WTC11 (cell line): ENCODE data around the gene CRCP. TPM values are rescaled to one million over a fixed set of nuclear protein-coding genes. Genes with fewer than 3 reads are reported as not detected.

Experiments used
- ATAC-seq: fragments of 200-7000 bp; cut with Tn5 transposase; 2 replicates; pipeline ENCODE4 v1.10.0; 2021; ENCODE audit warnings: mild to moderate bottlenecking, moderate library complexity
- CTCF ChIA-PET: fragments of 300-600 bp; sonication (Branson Sonifier 250); formaldehyde crosslinking; loops from one replicate; lab custom pipeline; 2021; ENCODE audit warnings: antibody characterized with exemption; lab: Charles Lee
- POLR2A ChIA-PET: fragments of 350-600 bp; sonication (Branson Sonifier 250); formaldehyde crosslinking; loops from one replicate; lab custom pipeline; 2021; ENCODE audit warnings: antibody characterized with exemption; lab: Charles Lee
- DNase-seq: peaks from one replicate; pipeline ENCODE4 v3.0.0; 2021; ENCODE audit warnings: low spot score
- H3K27ac Mint-ChIP-seq: 2 replicates; pipeline ENCODE4 v1.8.0; 2021; ENCODE audit warnings: mixed read lengths
- H3K27me3 Mint-ChIP-seq: 2 replicates; pipeline ENCODE4 v1.8.0; 2021; ENCODE audit warnings: low read depth, mild to moderate bottlenecking, moderate library complexity, mixed read lengths
- H3K36me3 Mint-ChIP-seq: 2 replicates; pipeline ENCODE4 v1.8.0; 2021; ENCODE audit warnings: mixed read lengths
- H3K4me1 Mint-ChIP-seq: 2 replicates; pipeline ENCODE4 v1.8.0; 2022; ENCODE audit warnings: mixed read lengths
- H3K4me3 Mint-ChIP-seq: 2 replicates; pipeline ENCODE4 v1.8.0; 2021; ENCODE audit warnings: mild to moderate bottlenecking, moderate library complexity, mixed read lengths
- H3K9me3 Mint-ChIP-seq: 2 replicates; pipeline ENCODE4 v1.8.0; 2021; ENCODE audit warnings: mixed read lengths
- CBFB ChIP-seq: sonication (generic); formaldehyde crosslinking; IDR thresholded peaks from 2 replicates; pipeline ENCODE4 v1.8.1; 2022; ENCODE audit warnings: mild to moderate bottlenecking, low read depth, missing genetic modification reagents
- E2F1 ChIP-seq: sonication (generic); formaldehyde crosslinking; IDR thresholded peaks from 2 replicates; pipeline ENCODE4 v1.8.0; 2022; ENCODE audit warnings: mild to moderate bottlenecking, missing genetic modification reagents
- FOXJ3 ChIP-seq: sonication (generic); formaldehyde crosslinking; IDR thresholded peaks from 2 replicates; pipeline ENCODE4 v1.9.0; 2021; ENCODE audit warnings: missing genetic modification reagents, mild to moderate bottlenecking, borderline replicate concordance
- FOXK1 ChIP-seq: sonication (generic); formaldehyde crosslinking; IDR thresholded peaks from 2 replicates; pipeline ENCODE4 v1.8.0; 2022; ENCODE audit warnings: mild to moderate bottlenecking, moderate library complexity, missing genetic modification reagents
- FOXP4 ChIP-seq: sonication (generic); formaldehyde crosslinking; IDR thresholded peaks from 2 replicates; pipeline ENCODE4 v1.8.0; 2022; ENCODE audit warnings: mild to moderate bottlenecking, missing genetic modification reagents
- HMGA2 ChIP-seq: fragments of 250-450 bp; sonication (Bioruptor Pico); IDR thresholded peaks from 2 replicates; pipeline ENCODE4 v1.4.0; 2021; ENCODE audit warnings: mild to moderate bottlenecking, moderate library complexity
- HMGXB4 ChIP-seq: sonication (generic); formaldehyde crosslinking; IDR thresholded peaks from 2 replicates; pipeline ENCODE4 v1.8.1; 2023; ENCODE audit warnings: mild to moderate bottlenecking, moderate library complexity, missing genetic modification reagents
- MYBL2 ChIP-seq: sonication (generic); formaldehyde crosslinking; IDR thresholded peaks from 2 replicates; pipeline ENCODE4 v1.8.1; 2023; ENCODE audit warnings: mild to moderate bottlenecking, moderate library complexity, missing genetic modification reagents
- NFE2L1 ChIP-seq: sonication (generic); formaldehyde crosslinking; IDR thresholded peaks from 2 replicates; pipeline ENCODE4 v1.8.1; 2023; ENCODE audit warnings: missing genetic modification reagents
- NR2C2 ChIP-seq: sonication (generic); formaldehyde crosslinking; IDR thresholded peaks from 2 replicates; pipeline ENCODE4 v1.8.0; 2022; ENCODE audit warnings: mild to moderate bottlenecking, missing genetic modification reagents
- RORB ChIP-seq: fragments of 250-450 bp; sonication (Bioruptor Pico); IDR thresholded peaks from 2 replicates; pipeline ENCODE4 v1.9.0; 2021; ENCODE audit warnings: mild to moderate bottlenecking
- SMAD4 ChIP-seq: sonication (generic); formaldehyde crosslinking; IDR thresholded peaks from 2 replicates; pipeline ENCODE4 v1.8.0; 2022; ENCODE audit warnings: mild to moderate bottlenecking, missing genetic modification reagents
- USF1 ChIP-seq: sonication (generic); formaldehyde crosslinking; IDR thresholded peaks from 2 replicates; pipeline ENCODE4 v1.8.0; 2022; ENCODE audit warnings: mild to moderate bottlenecking, missing genetic modification reagents
- USF2 ChIP-seq: sonication (generic); formaldehyde crosslinking; IDR thresholded peaks from 2 replicates; pipeline ENCODE4 v1.8.1; 2023; ENCODE audit warnings: mild to moderate bottlenecking, missing genetic modification reagents, moderate library complexity
- ZNF121 ChIP-seq: sonication (generic); formaldehyde crosslinking; IDR thresholded peaks from 2 replicates; pipeline ENCODE4 v1.8.0; 2023; ENCODE audit warnings: missing genetic modification reagents
- ZNF219 ChIP-seq: sonication (generic); formaldehyde crosslinking; IDR thresholded peaks from 2 replicates; pipeline ENCODE4 v1.8.0; 2023; ENCODE audit warnings: missing genetic modification reagents, mild to moderate bottlenecking, borderline replicate concordance
- ZNF425 ChIP-seq: fragments of 250-450 bp; sonication (Bioruptor Pico); conservative IDR thresholded peaks from 2 replicates; pipeline ENCODE4 v1.9.0; 2021; ENCODE audit warnings: mild to moderate bottlenecking
- ZNF512 ChIP-seq: sonication (generic); formaldehyde crosslinking; IDR thresholded peaks from 2 replicates; pipeline ENCODE4 v1.8.1; 2022; ENCODE audit warnings: missing genetic modification reagents, borderline replicate concordance
- total RNA-seq: library from RNA; stranded (reverse); gene quantifications from 3 replicates; pipeline ENCODE4 v1.2.3, GENCODE V29; 2021

The CRCP gene
- total RNA-seq, 1 experiment from 2014 or later, result 23.3 TPM

- no peak for TF ChIP-seq ZNF425
Observed at GRCh38 chr7:66176914-66177313, 62.3 kb downstream of the CRCP start (continued).

- Mint-ChIP-seq H3K27me3 (no peaks in the 10 kb centered on the region; the same call in 1 of the 2 replicates), H3K9me3 (peaks cover 5% of the 10 kb centered on the region), H3K4me3 (no peak overlapping the region), H3K36me3 (no peaks in the 10 kb centered on the region), H3K27ac (no peak overlapping the region), H3K4me1 (peaks cover 4% of the 10 kb centered on the region; the same call in 1 of the 2 replicates)
- no peak for DNase-seq
- ChIA-PET POLR2A (no interaction called here), CTCF (no interaction called here)
- no peak for ATAC-seq
- TF ChIP-seq ZNF121 (CRISPR knock-in tag), result no peak
- TF ChIP-seq USF1 (CRISPR knock-in tag), result peak; percentile 31; the same call in 1 of the 2 replicates
- no peak for TF ChIP-seq HMGXB4 (CRISPR knock-in tag)
- no peak for TF ChIP-seq FOXP4 (CRISPR knock-in tag)
- TF ChIP-seq ZNF512 (CRISPR knock-in tag), result no peak
- TF ChIP-seq HMGA2 (CRISPR knock-in tag), result no peak
- no peak for TF ChIP-seq FOXJ3 (CRISPR knock-in tag)
- no peak for TF ChIP-seq SMAD4 (CRISPR knock-in tag)
- no peak for TF ChIP-seq NFE2L1 (CRISPR knock-in tag)
- TF ChIP-seq E2F1 (CRISPR knock-in tag), result no peak
- peak; percentile 64 for TF ChIP-seq USF2
- TF ChIP-seq RORB (CRISPR knock-in tag), result no peak
- no peak for TF ChIP-seq MYBL2 (CRISPR knock-in tag)
- TF ChIP-seq FOXK1 (CRISPR knock-in tag), result no peak
- no peak for TF ChIP-seq NR2C2 (CRISPR knock-in tag)
- no peak for TF ChIP-seq ZNF219
- no peak for TF ChIP-seq CBFB (CRISPR knock-in tag)
Observed at GRCh38 chr7:66178258-66178657, 63.6 kb downstream of the CRCP start.
